Measurements from ENCODE around the gene NTM.
A peak's percentile ranks its signal among the peaks of the same experiment; 100 is the strongest.

The NTM gene

GRCh38 chr11:131404010-131404409 is 33.6 kb downstream of the NTM start:
- DNase-seq (ENCODE audit: insufficient read length, low spot score): no peak
- TF ChIP-seq CTCF (IDR thresholded peaks at IDR 0.05; ENCODE audit: insufficient read depth, missing control alignments): no peak
- FAIRE-seq: no peak

DNA sequence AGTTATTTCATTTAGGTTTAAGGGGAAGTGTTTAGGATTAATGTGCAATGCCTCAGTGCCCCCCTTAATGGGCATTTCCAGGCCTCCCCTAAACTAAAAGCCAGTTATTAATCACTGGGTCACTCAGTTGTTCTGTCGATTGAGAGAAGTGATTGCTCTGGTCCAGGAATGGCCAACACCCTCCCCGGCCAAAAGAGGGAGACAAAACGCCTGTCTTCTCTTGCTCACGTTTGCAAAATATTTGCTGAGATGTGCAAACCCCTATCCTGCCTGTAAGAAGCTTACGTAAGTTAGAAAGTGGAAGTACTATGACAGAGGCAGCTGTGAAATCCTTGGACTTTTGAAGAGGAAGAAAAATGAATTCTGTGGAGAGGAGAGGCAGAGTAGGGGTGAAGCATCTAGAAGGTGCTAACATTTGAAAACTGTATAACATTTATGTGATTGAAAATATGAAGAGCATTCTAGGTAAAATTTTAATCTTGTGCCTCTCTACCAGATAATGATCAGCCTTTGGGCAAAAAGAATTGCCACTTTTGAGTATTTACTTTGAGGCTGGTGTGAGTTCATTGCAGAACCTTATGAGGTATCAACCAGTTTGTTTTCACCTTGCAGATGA is 37.7 kb downstream of the NTM start:
- FAIRE-seq: no peak
- peak; percentile 85 for TF ChIP-seq CTCF (IDR thresholded peaks at IDR 0.05; ENCODE audit: insufficient read depth, missing control alignments)
- no peak for DNase-seq (ENCODE audit: insufficient read length, low spot score)

DNA sequence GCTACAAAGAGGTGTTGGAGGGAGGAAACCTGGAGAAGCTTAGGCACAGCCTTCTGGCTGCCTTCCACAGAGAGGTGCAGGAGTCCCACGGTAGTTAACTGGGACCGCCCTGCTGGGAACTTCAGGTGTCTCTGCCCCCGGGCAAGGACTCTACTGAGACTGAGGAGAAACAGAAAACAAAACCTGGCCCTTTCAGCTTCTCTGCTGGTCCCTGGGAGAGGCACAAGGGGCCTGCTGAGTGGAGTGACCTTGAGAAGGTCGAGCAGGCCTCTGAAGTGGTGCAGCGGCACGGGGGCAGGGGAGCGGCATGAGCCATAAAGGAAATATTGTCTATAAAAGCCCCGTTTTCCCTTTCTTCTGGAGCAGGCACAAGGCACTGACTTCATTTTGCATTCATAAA is 38.9 kb downstream of the NTM start:
- no peak for FAIRE-seq
- no peak for DNase-seq (ENCODE audit: insufficient read length, low spot score)
- no peak for TF ChIP-seq CTCF (IDR thresholded peaks at IDR 0.05; ENCODE audit: insufficient read depth, missing control alignments)

DNA sequence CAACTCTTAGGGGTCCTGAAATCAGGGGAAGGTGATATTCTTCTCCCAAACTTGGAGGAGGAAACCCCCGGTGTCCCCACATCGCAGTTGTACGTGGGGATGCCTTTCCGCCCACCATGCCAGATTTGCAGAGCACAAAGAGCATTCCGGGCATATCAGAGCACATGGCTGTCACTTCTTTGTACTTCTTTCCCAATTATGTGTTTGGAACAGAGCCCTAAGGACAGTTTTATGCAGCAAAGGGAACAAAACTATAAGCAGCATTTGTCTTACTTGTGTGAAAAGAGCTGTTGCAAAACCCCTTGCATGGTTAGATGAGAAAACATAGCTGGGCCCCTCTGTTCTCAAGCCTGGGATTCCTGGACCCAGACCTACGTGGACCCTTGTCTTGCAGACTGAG is 41.2 kb downstream of the NTM start:
- no peak for FAIRE-seq
- no peak for TF ChIP-seq CTCF (IDR thresholded peaks at IDR 0.05; ENCODE audit: insufficient read depth, missing control alignments)
- DNase-seq (ENCODE audit: insufficient read length, low spot score): no peak

DNA sequence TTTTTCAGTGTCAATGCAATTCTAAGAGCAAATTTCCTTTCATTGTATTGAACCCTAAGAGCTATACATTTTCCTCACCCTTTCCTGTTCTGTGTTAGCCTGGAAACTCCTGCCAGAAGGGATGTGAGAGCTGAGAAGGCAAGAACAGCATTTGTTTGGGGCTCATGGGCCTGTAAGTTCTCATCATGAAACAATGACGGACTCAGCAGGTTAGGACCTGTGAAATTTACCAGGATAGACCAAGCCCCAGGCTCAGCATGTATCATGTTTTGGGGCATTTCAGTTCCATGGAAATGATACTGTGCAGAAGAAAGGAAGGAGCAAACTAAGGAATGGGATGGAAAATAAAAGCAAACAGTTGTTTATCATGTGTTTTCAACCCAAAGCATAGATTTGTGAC is 41.6 kb downstream of the NTM start:
- DNase-seq (ENCODE audit: insufficient read length, low spot score) (no peak), FAIRE-seq (no peak)
- TF ChIP-seq CTCF (IDR thresholded peaks at IDR 0.05; ENCODE audit: insufficient read depth, missing control alignments): no peak

GRCh38 chr11:131413217-131413616 is 42.8 kb downstream of the NTM start:
- TF ChIP-seq CTCF (IDR thresholded peaks at IDR 0.05; ENCODE audit: insufficient read depth, missing control alignments): no peak
- no peak for FAIRE-seq
- DNase-seq (ENCODE audit: insufficient read length, low spot score): no peak

- no peak for TF ChIP-seq CTCF (IDR thresholded peaks at IDR 0.05; ENCODE audit: insufficient read depth, missing control alignments)
- no peak for DNase-seq (ENCODE audit: insufficient read length, low spot score)
- FAIRE-seq: no peak
Measured at GRCh38 chr11:131418189-131418588, 47.8 kb downstream of the NTM start.
